Femur (tissue), 1 donor: ENCODE results near the gene B3GAT1.

Experiments
- DNase-seq: peaks from one replicate; pipeline ENCODE4 v3.0.0-alpha.2; 2017

The B3GAT1 gene

GRCh38 chr11:134409552-134410429 lies 2.3 kb downstream of the B3GAT1 start:
- no peak for DNase-seq

GRCh38 chr11:134407923-134408322 lies 4.1 kb downstream of the B3GAT1 start:
- DNase-seq = no peak

- no peak for DNase-seq
These were observed 4.7 kb downstream of the B3GAT1 start for GRCh38 chr11:134407321-134407828.

- no peak for DNase-seq
These were observed 5.5 kb downstream of the B3GAT1 start for GRCh38 chr11:134406264-134407185.

GRCh38 chr11:134405841-134406240 lies 6.2 kb downstream of the B3GAT1 start:
- DNase-seq = no peak

GRCh38 chr11:134405436-134405835 lies 6.6 kb downstream of the B3GAT1 start:
- no peak for DNase-seq

- no peak for DNase-seq
These were observed 7.3 kb downstream of the B3GAT1 start for GRCh38 chr11:134404575-134405341.

- no peak for DNase-seq
These were observed 9.1 kb downstream of the B3GAT1 start for GRCh38 chr11:134402910-134403309.

GRCh38 chr11:134401825-134402809 lies 9.9 kb downstream of the B3GAT1 start:
- DNase-seq = no peak

- DNase-seq = no peak
These were observed 12.0 kb downstream of the B3GAT1 start for GRCh38 chr11:134399996-134400395.

- no peak for DNase-seq
These were observed 12.8 kb downstream of the B3GAT1 start for GRCh38 chr11:134399293-134399654.

- DNase-seq = no peak
These were observed 13.3 kb downstream of the B3GAT1 start for GRCh38 chr11:134398644-134399292.

GRCh38 chr11:134398079-134398444 lies 14.0 kb downstream of the B3GAT1 start:
- DNase-seq = no peak

GRCh38 chr11:134397304-134398078 lies 14.6 kb downstream of the B3GAT1 start:
- no peak for DNase-seq

GRCh38 chr11:134395002-134395401 lies 17.0 kb downstream of the B3GAT1 start:
- DNase-seq = no peak

GRCh38 chr11:134394311-134394710 lies 17.7 kb downstream of the B3GAT1 start:
- no peak for DNase-seq

GRCh38 chr11:134393638-134394037 lies 18.4 kb downstream of the B3GAT1 start:
- DNase-seq = no peak

- DNase-seq = no peak
These were observed 19.0 kb downstream of the B3GAT1 start for GRCh38 chr11:134392953-134393615.

- DNase-seq = no peak
These were observed 20.4 kb downstream of the B3GAT1 start for GRCh38 chr11:134391656-134392055.
